ENCODE results near the gene CACNA1E. TPM values are rescaled to one million over a fixed set of nuclear protein-coding genes. Genes with fewer than 3 reads are reported as not detected.

Gene CACNA1E
- polyA plus RNA-seq, 4 donors = 0.07 to 0.46 TPM; not detected in 2

DNA sequence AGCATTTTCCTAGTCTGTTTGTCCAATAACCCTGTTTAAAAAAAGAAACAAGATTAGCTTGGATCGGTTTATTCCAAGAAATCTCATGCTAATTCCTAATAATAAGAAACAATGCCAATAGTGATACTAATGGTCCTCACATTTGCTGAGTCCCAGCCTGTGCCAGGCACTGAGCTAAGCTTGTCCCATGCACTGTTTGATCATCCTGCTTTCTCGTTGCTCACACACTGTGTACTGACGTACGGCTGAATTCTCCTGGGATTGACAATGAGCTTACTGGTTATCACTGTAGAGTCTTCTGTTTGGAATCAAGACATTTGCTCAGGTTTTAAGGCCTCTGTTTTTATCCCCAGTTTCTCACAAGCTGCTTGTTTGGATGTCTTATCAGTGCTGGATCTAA, 71.1 kb downstream of the CACNA1E start:
- no peaks in the 10 kb centered on the region for H3K9me3 ChIP-seq (ENCODE audit: control insufficient read depth in 2 of 2, insufficient read depth in 1 of 2, low read depth in 1 of 2, low read length in 1 of 2)
- FAIRE-seq = no peak
- 60 to 64% (median 62%) methylated on average over 4 of the region's 4 CpGs for WGBS, 3 donors
- H3K4me3 ChIP-seq (ENCODE audit: low read depth in 1 of 3, low read length in 3 of 3) = no peak overlapping the region
- no peak for DNase-seq
- H3K27me3 ChIP-seq (ENCODE audit: control insufficient read depth in 3 of 3, insufficient read depth in 3 of 3, low read length in 3 of 3) = peaks cover 0 to 2% (median 0%) of the 10 kb centered on the region in 3 donors
- no peaks in the 10 kb centered on the region for H3K4me1 ChIP-seq (ENCODE audit: control insufficient read depth in 3 of 3, insufficient read depth in 2 of 3, low read depth in 1 of 3, low read length in 2 of 3)
- H3K27ac ChIP-seq (ENCODE audit: low read depth in 1 of 3, low read length in 2 of 3) = no peak overlapping the region
- H3K36me3 ChIP-seq (ENCODE audit: control insufficient read depth in 3 of 3, insufficient read depth in 2 of 3, low read depth in 1 of 3, low read length in 3 of 3) = no peaks in the 10 kb centered on the region

DNA sequence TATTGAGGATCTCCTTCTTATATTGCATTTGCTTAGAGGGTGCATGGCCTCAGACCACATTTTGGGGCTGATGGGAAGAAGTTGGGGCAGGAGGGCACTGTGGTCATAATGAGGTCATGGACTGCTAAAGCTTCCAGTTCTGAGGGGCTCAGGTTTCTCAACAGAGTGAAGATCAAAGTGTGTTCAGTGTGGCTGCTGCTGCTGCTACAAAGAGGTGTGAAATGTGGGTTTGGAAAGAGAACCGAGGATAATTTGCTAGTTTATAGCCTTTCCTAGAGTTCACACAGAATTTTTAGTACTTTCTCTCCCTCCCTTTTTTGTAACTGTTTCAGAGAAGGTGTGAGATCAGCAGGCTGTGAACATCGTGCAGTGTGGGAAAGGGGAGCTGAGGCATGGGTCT, 73.3 kb downstream of the CACNA1E start:
- Histone ChIP-seq H3K4me3 (ENCODE audit: low read depth in 1 of 3, low read length in 3 of 3) (no peak overlapping the region), H3K36me3 (ENCODE audit: control insufficient read depth in 3 of 3, insufficient read depth in 2 of 3, low read depth in 1 of 3, low read length in 3 of 3) (no peaks in the 10 kb centered on the region), H3K4me1 (ENCODE audit: control insufficient read depth in 3 of 3, insufficient read depth in 2 of 3, low read depth in 1 of 3, low read length in 2 of 3) (no peaks in the 10 kb centered on the region), H3K27me3 (ENCODE audit: control insufficient read depth in 3 of 3, insufficient read depth in 3 of 3, low read length in 3 of 3) (no peaks in the 10 kb centered on the region), H3K27ac (ENCODE audit: low read depth in 1 of 3, low read length in 2 of 3) (no peak overlapping the region), H3K9me3 (ENCODE audit: control insufficient read depth in 2 of 2, insufficient read depth in 1 of 2, low read depth in 1 of 2, low read length in 1 of 2) (no peaks in the 10 kb centered on the region)
- 25 to 41% (median 33%) methylated on average over 2 of the region's 2 CpGs for WGBS, 3 donors
- FAIRE-seq = no peak
- no peak for DNase-seq

DNA sequence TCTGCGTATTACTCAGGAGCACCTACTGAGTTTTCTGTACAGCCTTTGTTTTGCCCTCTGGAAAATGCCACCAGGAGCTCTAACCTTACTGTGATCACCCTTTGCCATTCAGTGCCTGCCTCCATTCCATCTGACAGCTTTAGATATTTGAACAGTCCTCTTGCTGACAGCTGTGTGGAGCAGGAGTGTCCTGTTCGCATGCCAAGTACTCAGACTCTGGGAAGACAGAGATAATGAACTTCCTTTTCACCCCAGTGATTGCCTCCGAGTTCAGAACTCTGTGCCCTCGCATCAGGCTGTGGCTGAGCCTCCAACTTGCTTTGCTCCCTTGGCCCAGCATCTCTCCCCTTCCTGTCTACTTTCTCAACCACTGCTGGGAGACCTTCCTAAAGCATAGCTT, 74.0 kb downstream of the CACNA1E start:
- no peak overlapping the region for H3K27ac ChIP-seq (ENCODE audit: low read depth in 1 of 3, low read length in 2 of 3)
- no peaks in the 10 kb centered on the region for H3K27me3 ChIP-seq (ENCODE audit: control insufficient read depth in 3 of 3, insufficient read depth in 3 of 3, low read length in 3 of 3)
- no peaks in the 10 kb centered on the region for H3K36me3 ChIP-seq (ENCODE audit: control insufficient read depth in 3 of 3, insufficient read depth in 2 of 3, low read depth in 1 of 3, low read length in 3 of 3)
- H3K4me1 ChIP-seq (ENCODE audit: control insufficient read depth in 3 of 3, insufficient read depth in 2 of 3, low read depth in 1 of 3, low read length in 2 of 3) = no peaks in the 10 kb centered on the region
- WGBS, 3 donors = 29 to 49% (median 44%) methylated on average over 4 of the region's 4 CpGs
- FAIRE-seq (no peak), DNase-seq (no peak)
- no peak overlapping the region for H3K4me3 ChIP-seq (ENCODE audit: low read depth in 1 of 3, low read length in 3 of 3)
- no peaks in the 10 kb centered on the region for H3K9me3 ChIP-seq (ENCODE audit: control insufficient read depth in 2 of 2, insufficient read depth in 1 of 2, low read depth in 1 of 2, low read length in 1 of 2)

DNA sequence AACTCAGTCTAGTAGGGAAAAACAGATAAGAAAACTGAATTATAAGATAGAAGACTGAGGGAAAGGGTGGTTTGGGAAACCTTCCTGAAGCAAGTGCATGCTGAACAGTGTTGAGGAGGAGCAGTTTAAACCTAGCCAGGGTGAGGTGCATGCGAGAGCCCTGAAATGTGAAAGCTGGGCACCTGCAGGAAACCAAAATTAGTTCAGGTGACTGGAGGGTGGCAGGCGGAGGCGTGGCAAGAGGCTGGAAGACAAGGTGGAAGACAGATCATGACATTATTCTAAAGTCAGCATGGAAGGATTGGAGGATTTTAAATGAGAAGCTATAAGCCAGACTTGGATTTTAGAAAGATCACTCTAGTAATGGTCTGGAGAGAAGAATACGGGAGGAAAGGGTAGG, 75.1 kb downstream of the CACNA1E start:
- Histone ChIP-seq H3K4me3 (ENCODE audit: low read depth in 1 of 3, low read length in 3 of 3) (no peak overlapping the region), H3K9me3 (ENCODE audit: control insufficient read depth in 2 of 2, insufficient read depth in 1 of 2, low read depth in 1 of 2, low read length in 1 of 2) (no peaks in the 10 kb centered on the region), H3K27me3 (ENCODE audit: control insufficient read depth in 3 of 3, insufficient read depth in 3 of 3, low read length in 3 of 3) (no peaks in the 10 kb centered on the region), H3K4me1 (ENCODE audit: control insufficient read depth in 3 of 3, insufficient read depth in 2 of 3, low read depth in 1 of 3, low read length in 2 of 3) (no peaks in the 10 kb centered on the region), H3K27ac (ENCODE audit: low read depth in 1 of 3, low read length in 2 of 3) (no peak overlapping the region), H3K36me3 (ENCODE audit: control insufficient read depth in 3 of 3, insufficient read depth in 2 of 3, low read depth in 1 of 3, low read length in 3 of 3) (no peaks in the 10 kb centered on the region)
- DNase-seq (no peak), FAIRE-seq (no peak)
- 89 to 91% (median 91%) methylated on average over 4 of the region's 4 CpGs for WGBS, 3 donors

DNA sequence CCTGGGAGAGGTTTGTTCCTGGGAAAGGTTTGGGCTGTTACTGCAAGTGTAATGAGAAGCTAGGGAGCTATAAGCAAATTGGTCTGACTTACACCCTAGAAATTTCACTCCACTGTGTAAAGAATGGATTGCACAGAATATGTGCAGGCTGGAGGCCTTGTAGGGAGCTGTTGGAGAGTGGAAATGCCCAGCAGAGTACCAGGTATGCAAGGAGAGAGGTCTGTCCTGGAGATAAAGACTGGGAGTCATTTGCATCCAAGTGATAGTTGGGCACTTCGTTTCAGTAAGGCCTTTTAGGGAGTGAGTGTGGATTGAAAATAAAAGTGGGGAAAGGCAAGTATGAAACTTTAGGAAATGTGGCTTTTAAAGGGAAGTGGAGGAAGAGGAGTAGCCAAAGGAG, 75.8 kb downstream of the CACNA1E start:
- no peak for DNase-seq
- H3K4me3 ChIP-seq (ENCODE audit: low read depth in 1 of 3, low read length in 3 of 3) = no peak overlapping the region
- no peaks in the 10 kb centered on the region for H3K27me3 ChIP-seq (ENCODE audit: control insufficient read depth in 3 of 3, insufficient read depth in 3 of 3, low read length in 3 of 3)
- H3K9me3 ChIP-seq (ENCODE audit: control insufficient read depth in 2 of 2, insufficient read depth in 1 of 2, low read depth in 1 of 2, low read length in 1 of 2) = no peaks in the 10 kb centered on the region
- no peak for FAIRE-seq
- H3K36me3 ChIP-seq (ENCODE audit: control insufficient read depth in 3 of 3, insufficient read depth in 2 of 3, low read depth in 1 of 3, low read length in 3 of 3) = no peaks in the 10 kb centered on the region
- WGBS, 3 donors = 4 to 30% (median 12%) methylated on average over 1 of the region's 1 CpG
- H3K27ac ChIP-seq (ENCODE audit: low read depth in 1 of 3, low read length in 2 of 3) = no peak overlapping the region
- H3K4me1 ChIP-seq (ENCODE audit: control insufficient read depth in 3 of 3, insufficient read depth in 2 of 3, low read depth in 1 of 3, low read length in 2 of 3) = no peaks in the 10 kb centered on the region

DNA sequence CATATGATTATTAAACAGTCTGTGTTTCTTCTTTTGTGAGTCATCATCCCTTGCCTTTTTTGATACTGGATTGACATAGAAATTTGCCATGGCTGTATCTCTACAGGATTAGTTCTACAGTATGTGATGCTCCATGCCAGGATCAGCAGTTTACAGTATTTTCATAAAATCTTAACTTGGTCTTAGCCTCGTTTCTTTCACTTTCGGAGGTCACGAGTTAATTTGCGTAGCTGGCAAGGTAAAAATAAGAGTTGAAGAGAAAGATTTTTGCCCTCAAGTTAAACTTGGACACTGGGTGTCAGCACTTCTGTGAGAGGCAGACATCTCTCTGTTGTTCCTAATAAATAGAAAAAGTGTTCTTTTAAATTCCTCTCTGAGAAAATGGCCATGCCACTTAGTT, 79.1 kb downstream of the CACNA1E start:
- WGBS, 3 donors = 83 to 87% (median 87%) methylated on average over 4 of the region's 4 CpGs
- Histone ChIP-seq H3K4me3 (ENCODE audit: low read depth in 1 of 3, low read length in 3 of 3) (no peak overlapping the region), H3K4me1 (ENCODE audit: control insufficient read depth in 3 of 3, insufficient read depth in 2 of 3, low read depth in 1 of 3, low read length in 2 of 3) (no peaks in the 10 kb centered on the region), H3K27ac (ENCODE audit: low read depth in 1 of 3, low read length in 2 of 3) (no peak overlapping the region), H3K9me3 (ENCODE audit: control insufficient read depth in 2 of 2, insufficient read depth in 1 of 2, low read depth in 1 of 2, low read length in 1 of 2) (peaks cover 0 to 3% of the 10 kb centered on the region in 2 donors), H3K36me3 (ENCODE audit: control insufficient read depth in 3 of 3, insufficient read depth in 2 of 3, low read depth in 1 of 3, low read length in 3 of 3) (no peaks in the 10 kb centered on the region), H3K27me3 (ENCODE audit: control insufficient read depth in 3 of 3, insufficient read depth in 3 of 3, low read length in 3 of 3) (no peaks in the 10 kb centered on the region)
- FAIRE-seq = no peak
- DNase-seq = no peak

DNA sequence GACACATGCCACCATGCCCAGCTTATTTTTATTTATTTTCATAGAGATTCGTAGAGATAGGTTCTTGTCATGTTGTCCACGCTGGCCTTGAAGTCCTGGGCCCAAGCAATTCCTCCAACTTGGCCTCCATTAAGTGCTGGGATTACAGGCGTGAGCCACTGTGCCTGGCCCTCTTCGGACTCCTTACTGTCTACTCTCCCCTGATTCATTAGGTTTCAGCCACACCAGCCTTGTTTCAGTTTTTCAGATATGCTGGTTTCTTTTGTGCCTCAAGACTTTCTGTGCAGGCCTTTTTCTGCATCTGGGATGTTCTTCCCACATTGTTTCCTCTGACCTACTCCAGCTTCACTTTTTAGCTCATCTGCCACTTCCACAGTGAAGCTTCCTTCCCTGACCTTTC, 85.4 kb downstream of the CACNA1E start:
- no peak for FAIRE-seq
- 78 to 87% (median 82%) methylated on average over 4 of the region's 4 CpGs for WGBS, 3 donors

DNA sequence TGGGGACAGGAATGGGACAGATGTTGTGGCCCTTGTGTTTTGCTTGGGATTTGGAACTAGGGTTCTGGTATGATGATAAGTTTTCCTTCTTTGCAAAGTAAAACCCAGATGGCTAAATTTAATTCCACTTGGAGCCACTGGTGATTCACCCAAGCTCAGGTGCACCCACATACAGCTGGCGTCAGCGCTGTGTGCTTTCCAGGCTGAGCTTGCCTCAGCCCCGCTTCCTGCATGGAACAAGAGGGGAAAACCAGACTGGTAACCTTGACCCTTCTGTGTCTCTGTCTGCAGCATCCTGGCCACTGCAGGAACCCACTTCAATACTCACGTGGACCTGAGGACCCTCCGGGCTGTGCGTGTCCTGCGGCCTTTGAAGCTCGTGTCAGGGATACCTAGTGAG, 94.2 kb downstream of the CACNA1E start:
- WGBS, 3 donors = 86 to 89% (median 88%) methylated on average over 8 of the region's 8 CpGs
- FAIRE-seq (no peak), DNase-seq (no peak)
- Histone ChIP-seq H3K27ac (ENCODE audit: low read depth in 1 of 3, low read length in 2 of 3) (no peak overlapping the region), H3K4me1 (ENCODE audit: control insufficient read depth in 3 of 3, insufficient read depth in 2 of 3, low read depth in 1 of 3, low read length in 2 of 3) (no peaks in the 10 kb centered on the region), H3K9me3 (ENCODE audit: control insufficient read depth in 2 of 2, insufficient read depth in 1 of 2, low read depth in 1 of 2, low read length in 1 of 2) (no peaks in the 10 kb centered on the region), H3K36me3 (ENCODE audit: control insufficient read depth in 3 of 3, insufficient read depth in 2 of 3, low read depth in 1 of 3, low read length in 3 of 3) (peaks cover 0 to 4% (median 0%) of the 10 kb centered on the region in 3 donors), H3K4me3 (ENCODE audit: low read depth in 1 of 3, low read length in 3 of 3) (no peak overlapping the region), H3K27me3 (ENCODE audit: control insufficient read depth in 3 of 3, insufficient read depth in 3 of 3, low read length in 3 of 3) (no peaks in the 10 kb centered on the region)

More for the DNA sequence above, 85.4 kb downstream of the CACNA1E start:
- Histone ChIP-seq H3K4me3 (ENCODE audit: low read depth in 1 of 3, low read length in 3 of 3) (no peak overlapping the region), H3K4me1 (ENCODE audit: control insufficient read depth in 3 of 3, insufficient read depth in 2 of 3, low read depth in 1 of 3, low read length in 2 of 3) (no peaks in the 10 kb centered on the region), H3K27ac (ENCODE audit: low read depth in 1 of 3, low read length in 2 of 3) (no peak overlapping the region), H3K9me3 (ENCODE audit: control insufficient read depth in 2 of 2, insufficient read depth in 1 of 2, low read depth in 1 of 2, low read length in 1 of 2) (peaks cover 0 to 3% of the 10 kb centered on the region in 2 donors), H3K27me3 (ENCODE audit: control insufficient read depth in 3 of 3, insufficient read depth in 3 of 3, low read length in 3 of 3) (no peaks in the 10 kb centered on the region), H3K36me3 (ENCODE audit: control insufficient read depth in 3 of 3, insufficient read depth in 2 of 3, low read depth in 1 of 3, low read length in 3 of 3) (no peaks in the 10 kb centered on the region)
- no peak for DNase-seq

DNA sequence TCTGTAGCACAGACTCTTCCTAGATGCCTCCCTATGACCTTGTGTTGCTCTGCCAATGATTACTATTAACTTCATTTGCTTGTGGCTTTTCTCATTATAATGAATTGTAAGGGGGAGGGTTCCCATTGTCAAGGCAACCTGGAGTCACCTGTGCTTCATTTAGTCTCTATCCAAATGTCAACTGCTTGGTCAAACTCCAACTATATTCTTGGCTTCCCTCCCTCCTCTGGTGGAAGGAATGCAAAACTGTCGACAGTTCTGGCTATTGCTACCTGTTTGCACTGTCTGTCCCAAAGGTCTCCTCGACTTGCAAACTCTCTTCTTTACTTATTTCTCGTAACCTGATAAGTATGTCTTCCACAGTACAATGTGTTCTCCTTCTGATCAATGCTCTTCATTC, 100.3 kb downstream of the CACNA1E start:
- Histone ChIP-seq H3K27me3 (ENCODE audit: control insufficient read depth in 3 of 3, insufficient read depth in 3 of 3, low read length in 3 of 3) (no peaks in the 10 kb centered on the region), H3K4me1 (ENCODE audit: control insufficient read depth in 3 of 3, insufficient read depth in 2 of 3, low read depth in 1 of 3, low read length in 2 of 3) (no peaks in the 10 kb centered on the region), H3K9me3 (ENCODE audit: control insufficient read depth in 2 of 2, insufficient read depth in 1 of 2, low read depth in 1 of 2, low read length in 1 of 2) (no peaks in the 10 kb centered on the region), H3K27ac (ENCODE audit: low read depth in 1 of 3, low read length in 2 of 3) (no peak overlapping the region), H3K4me3 (ENCODE audit: low read depth in 1 of 3, low read length in 3 of 3) (no peak overlapping the region), H3K36me3 (ENCODE audit: control insufficient read depth in 3 of 3, insufficient read depth in 2 of 3, low read depth in 1 of 3, low read length in 3 of 3) (peaks cover 0 to 4% (median 0%) of the 10 kb centered on the region in 3 donors)
- peak; percentile 48 to 65 for DNase-seq
- 9 to 36% (median 15%) methylated on average over 3 of the region's 3 CpGs for WGBS, 3 donors
- no peak for FAIRE-seq
